GM21360 (cell line): ENCODE measurements around the gene ACO1.

Source experiments
- ATAC-seq: cut with Tn5 transposase; IDR thresholded peaks from one replicate; pipeline ENCODE4 v1.9.1; 2021; ENCODE audit warnings: mild to moderate bottlenecking, moderate library complexity; ENCODE audit not compliant: unreplicated experiment

ACO1 gene

DNA sequence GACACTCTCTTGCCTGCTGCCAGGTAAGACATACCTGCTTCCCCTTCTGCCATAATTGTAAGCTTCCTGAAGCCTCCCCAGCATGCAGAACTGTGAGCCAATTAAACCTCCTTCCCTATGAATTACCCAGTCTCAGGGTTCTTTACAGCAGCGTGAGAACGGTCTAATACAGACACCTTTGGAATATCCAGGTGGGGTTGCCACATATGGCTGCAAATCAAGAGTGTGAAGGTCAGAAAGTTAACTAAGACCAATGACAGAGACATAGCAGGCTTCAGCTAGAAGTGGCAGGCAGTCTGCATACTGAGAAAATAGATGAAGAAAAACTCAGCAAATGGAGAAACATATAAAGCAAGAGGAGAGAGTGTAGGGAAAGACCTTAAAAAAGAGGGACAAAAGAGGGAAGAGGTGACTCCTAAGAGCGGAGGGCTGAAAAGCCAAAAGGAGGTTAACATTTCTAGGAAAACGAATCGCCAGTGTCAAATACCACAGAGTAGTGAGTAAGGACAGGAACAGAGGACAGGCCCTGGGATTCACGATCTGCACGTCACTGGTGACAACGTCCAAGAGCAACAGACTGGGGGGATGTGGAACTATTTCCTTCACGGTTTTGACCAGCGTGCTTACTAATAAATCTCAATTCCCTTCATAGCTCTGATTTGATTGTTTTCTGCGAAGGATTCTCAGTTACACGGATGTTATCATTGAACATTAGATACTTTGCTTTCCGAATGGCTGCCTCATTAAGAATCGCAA is 1.7 kb upstream of the ACO1 start:
- ATAC-seq: no peak

- no peak for ATAC-seq
Measured at GRCh38 chr9:32384002-32384363, 460 bp upstream of the ACO1 start.

GRCh38 chr9:32385152-32385884 is 875 bp downstream of the ACO1 start:
- no peak for ATAC-seq

DNA sequence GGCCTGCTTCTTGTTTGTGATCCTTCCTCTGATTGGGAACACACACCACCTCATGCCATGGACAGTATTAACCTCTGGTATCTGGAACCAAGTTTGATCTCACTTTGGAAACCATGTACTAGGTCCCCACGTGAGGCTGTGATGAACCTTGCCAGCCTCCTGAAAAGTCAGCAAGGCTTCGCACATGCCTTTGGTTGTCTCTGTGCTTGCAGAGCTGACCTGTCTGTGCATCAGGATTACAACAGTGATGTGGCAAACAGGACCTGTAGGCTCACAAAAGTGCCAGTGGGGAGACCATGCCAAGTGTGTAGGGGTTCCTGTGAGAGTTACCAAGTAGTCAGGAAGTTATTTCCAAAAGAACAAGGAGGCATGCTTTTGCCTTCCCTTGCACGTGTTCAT is 1.4 kb downstream of the ACO1 start:
- no peak for ATAC-seq

DNA sequence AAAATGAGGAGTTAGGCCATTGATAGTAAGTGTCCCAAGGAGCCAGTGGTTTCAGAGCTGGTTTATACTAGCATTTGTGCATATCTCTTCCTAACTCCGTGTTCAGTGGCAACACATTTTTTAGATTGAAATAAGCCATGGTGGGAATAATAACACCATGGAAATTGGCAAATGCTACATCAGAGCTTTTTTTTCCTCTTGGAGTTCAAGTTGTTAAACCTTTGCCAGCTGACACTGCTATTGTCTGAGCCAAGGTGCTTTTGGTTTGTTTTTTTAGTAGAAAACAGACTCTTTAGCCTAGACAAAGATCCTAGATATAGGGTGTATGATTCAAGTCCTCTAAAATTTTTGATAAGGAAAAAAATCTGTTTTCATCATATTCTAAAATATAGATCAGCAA is 2.8 kb downstream of the ACO1 start:
- no peak for ATAC-seq

- no peak for ATAC-seq
Measured at GRCh38 chr9:32389365-32389764, 4.9 kb downstream of the ACO1 start.

DNA sequence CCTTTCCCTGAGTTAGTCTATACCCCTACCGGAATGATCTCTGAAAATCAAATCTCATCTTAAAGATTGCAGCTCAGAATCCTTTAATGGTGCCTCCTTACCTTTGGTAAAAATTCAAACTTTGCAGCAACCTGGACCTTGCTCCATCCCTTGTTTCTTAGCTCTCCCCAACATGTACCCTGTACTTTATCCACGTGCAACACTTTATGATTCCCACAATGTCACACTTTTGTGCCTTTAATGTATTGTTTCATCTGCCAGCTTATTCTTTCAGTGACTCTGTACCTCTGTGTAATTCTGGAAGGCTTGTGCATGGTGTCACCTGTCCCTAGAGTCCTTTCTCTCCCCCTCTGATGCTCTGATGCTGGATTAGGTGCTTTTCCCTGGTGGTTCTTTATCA is 9.5 kb downstream of the ACO1 start:
- ATAC-seq: no peak

DNA sequence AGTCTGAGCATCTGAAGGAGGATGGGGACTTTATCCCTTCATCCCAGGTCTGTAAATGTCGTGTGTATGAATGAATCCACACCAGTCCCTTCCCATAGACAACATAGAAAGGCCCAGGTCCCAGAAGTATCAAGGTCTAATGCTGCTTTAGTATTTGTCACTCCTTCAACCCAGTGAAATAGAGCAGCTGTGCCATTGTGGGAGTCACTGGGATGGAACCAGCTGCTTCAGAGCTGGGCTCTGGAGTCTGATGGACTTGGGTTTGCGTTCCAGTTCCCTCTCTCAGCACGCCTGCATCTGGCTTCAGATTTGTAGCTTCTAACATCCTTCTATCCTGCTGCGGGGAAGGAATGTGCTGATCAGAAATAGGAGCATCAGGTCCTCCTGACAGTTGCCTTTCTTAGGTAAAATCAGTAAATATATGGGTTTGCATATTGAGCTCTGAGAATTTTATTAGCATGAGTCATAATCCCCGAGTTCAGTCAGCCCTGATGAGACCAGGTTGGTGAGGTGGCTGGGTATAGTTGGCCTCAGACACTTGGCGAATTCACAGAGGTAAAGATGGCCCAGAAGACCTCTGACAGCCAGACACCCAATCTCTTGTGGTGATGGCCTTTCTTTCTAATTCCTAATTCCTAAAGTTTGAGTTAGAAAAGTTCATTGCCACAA is 10.1 kb downstream of the ACO1 start:
- ATAC-seq: no peak

- no peak for ATAC-seq
Measured at GRCh38 chr9:32395510-32396216, 11.2 kb downstream of the ACO1 start.

- ATAC-seq: no peak
Measured at GRCh38 chr9:32398207-32398606, 13.8 kb downstream of the ACO1 start.

DNA sequence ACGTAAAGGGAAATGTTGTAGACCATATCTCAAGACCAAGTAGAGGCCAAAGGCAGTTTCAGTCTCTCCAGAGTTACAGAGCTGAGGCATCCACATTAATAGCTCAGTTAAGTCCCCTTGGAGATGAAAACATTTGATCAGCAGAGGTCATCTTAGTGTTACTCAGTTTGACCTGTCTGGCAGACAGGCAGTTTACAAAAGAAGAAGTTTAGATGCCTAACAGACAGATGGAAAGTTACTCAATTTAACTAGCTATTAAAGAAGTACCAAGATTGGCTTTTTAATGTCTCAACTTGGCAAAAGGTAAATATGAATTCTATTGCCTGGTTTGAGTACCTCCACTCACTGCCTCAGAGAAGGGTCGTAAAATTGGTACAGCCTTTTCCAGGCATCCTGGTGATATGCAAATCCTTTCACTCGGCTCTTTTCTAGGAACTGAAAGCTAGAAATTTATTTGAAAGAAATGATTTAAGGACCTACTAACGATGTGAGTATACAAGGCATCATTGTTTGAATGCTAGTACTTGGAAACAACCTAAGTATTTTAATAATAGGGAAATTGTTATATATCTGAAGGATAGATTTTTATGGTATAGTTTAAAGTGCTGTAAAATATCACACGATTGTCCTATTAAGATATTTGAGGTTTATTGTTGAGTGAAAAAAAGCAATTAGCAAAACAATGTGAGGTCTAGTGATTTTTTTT is 14.8 kb downstream of the ACO1 start:
- no peak for ATAC-seq

- ATAC-seq: no peak
Measured at GRCh38 chr9:32401488-32401887, 17.0 kb downstream of the ACO1 start.

- no peak for ATAC-seq
Measured at GRCh38 chr9:32403567-32404260, 19.3 kb downstream of the ACO1 start.

DNA sequence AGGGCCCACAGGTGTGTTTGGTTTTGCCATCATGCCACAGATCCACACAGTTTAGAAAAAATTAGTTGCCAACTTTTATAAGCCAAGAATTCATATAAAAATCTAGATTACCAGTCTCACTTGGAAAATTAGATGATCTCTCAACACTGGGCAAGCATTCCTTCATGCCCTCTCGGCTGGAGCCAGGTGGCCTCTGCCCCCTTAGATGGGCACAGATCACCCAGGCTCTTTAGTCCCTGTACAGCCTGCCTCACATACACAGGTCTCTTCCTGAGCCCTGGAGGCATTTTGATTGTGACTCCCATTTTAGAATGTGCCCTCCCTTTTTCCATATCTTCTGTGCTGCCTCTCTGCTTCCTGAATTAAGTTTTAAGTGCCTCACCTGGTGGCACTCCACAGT is 20.0 kb downstream of the ACO1 start:
- no peak for ATAC-seq

- no peak for ATAC-seq
Measured at GRCh38 chr9:32404856-32405255, 20.4 kb downstream of the ACO1 start.

- ATAC-seq: no peak
Measured at GRCh38 chr9:32405506-32405905, 21.1 kb downstream of the ACO1 start.

DNA sequence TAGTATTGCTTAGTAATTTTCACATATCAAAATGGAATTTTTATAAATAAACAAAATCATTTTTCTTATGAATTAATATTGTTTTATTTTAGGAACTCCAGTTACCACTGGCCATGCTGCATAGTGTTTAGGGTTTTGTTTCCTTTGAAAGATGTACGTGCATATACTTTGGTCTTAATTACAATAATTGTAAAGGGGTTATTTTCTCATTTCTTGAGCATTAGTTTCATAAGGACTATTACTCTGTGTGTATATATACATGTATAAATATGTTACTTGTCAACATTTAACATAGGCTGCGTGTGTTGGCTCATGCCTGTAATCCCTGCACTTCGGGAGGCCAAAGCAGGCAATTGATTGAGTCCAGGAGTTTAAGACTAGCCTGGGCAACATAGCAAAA is 21.6 kb downstream of the ACO1 start:
- no peak for ATAC-seq

DNA sequence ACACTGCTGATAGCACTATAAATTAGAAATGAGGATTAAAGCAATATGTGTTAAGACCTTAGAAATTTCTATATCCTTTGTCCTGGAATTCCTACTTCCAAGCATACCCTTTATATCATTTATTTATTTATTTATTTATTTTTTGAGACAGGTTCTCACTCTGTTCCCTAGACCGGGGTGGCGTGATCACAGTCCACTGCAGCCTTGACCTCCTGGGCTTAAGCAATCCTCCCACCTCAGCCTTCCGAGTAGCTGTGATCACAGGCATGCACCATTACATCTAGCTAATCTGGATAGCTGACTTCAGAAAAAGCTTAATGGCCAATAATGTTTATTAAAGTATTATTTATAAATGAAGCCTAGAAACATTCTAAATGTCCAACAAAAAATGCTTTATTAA is 27.3 kb downstream of the ACO1 start:
- no peak for ATAC-seq

DNA sequence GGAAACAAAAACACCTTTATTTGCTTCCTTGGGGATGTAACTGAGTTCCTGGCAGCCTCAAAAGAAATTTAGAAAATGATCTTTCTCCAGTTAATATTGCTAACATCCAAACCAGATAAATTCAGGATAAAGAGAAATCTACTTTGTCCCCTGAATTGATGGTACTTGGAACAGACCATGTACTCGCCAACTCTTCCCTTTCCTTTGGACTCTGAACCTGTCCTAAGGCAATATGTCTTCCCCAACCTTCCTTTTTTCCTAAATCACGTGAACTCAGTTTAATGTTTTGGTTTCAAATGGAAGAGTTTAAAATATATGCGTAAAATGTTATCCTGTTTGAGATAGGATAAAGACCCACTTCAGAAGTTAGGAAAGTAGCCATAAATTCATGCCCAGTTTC is 28.0 kb downstream of the ACO1 start:
- no peak for ATAC-seq

- ATAC-seq: no peak
Measured at GRCh38 chr9:32413424-32413823, 29.0 kb downstream of the ACO1 start.
